ENCODE measurements around the gene TTC28. TPM values are rescaled to one million over a fixed set of nuclear protein-coding genes. Genes with fewer than 3 reads are reported as not detected.
A peak's percentile ranks its signal among the peaks of the same experiment; 100 is the strongest.
"Not testable (repeated sequence)": the region's sequence is repeated elsewhere in the genome, so short reads cannot be mapped to it uniquely, and the experiment has no call there.

The TTC28 gene
- total RNA-seq, 1 donor from 2014 or later: 23.2 TPM

DNA sequence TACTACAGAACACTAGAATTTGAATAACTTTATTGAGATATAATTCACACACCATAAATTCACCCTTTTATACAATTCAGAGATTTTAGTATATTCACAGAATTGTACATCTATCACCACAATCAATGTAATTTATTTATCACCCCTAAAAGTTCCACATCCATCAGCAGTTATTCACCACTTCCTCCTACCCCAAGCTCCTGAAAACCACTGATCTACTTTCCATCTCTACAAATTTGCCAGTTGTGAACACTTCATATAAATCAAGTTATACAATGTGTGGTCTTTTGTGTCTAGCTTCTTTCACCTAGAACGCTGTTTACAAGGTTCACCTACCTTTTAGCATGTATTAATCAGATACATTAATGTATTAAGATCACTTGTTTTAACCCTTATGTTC is 179.6 kb downstream of the TTC28 start:
- no peak overlapping the region for H3K27ac ChIP-seq (ENCODE audit: low read depth, low read length)
- TF ChIP-seq EZH2 (IDR thresholded peaks at IDR 0.05; ENCODE audit: insufficient read depth, low read length) (no peak), CTCF (IDR thresholded peaks at IDR 0.05; ENCODE audit: insufficient read depth, low read depth, low read length) (no peak)
- Mint-ChIP-seq H3K36me3 (ENCODE audit: low read depth, unreplicated experiment) (no peaks in the 10 kb centered on the region), H3K9me3 (ENCODE audit: unreplicated experiment) (no peaks in the 10 kb centered on the region), H3K27me3 (ENCODE audit: low read depth, unreplicated experiment) (no peaks in the 10 kb centered on the region), H3K4me3 (ENCODE audit: unreplicated experiment) (no peak overlapping the region), H3K4me1 (ENCODE audit: low read depth, unreplicated experiment) (no peaks in the 10 kb centered on the region), H3K27ac (ENCODE audit: unreplicated experiment) (no peak overlapping the region)
- no peak overlapping the region for H3K9ac ChIP-seq (ENCODE audit: low read length)
- H2AFZ ChIP-seq (ENCODE audit: low read depth, low read length): no peak overlapping the region
- H3K4me3 ChIP-seq (ENCODE audit: insufficient read depth, low read depth, low read length): no peak overlapping the region
- H3K4me1 ChIP-seq (ENCODE audit: insufficient read depth, low read length): no peaks in the 10 kb centered on the region
- DNase-seq (ENCODE audit: low read depth) (no peak), FAIRE-seq (no peak)
- no peaks in the 10 kb centered on the region for H3K79me2 ChIP-seq (ENCODE audit: insufficient read depth, low read length)
- no peaks in the 10 kb centered on the region for H3K36me3 ChIP-seq (ENCODE audit: insufficient read depth, low read length)
- H3K9me3 ChIP-seq (ENCODE audit: insufficient read depth, low read depth, low read length): no peaks in the 10 kb centered on the region
- H4K20me1 ChIP-seq (ENCODE audit: insufficient read depth, low read length): no peaks in the 10 kb centered on the region
- H3K27me3 ChIP-seq (ENCODE audit: insufficient read depth, low read length): no peaks in the 10 kb centered on the region
- H3K4me2 ChIP-seq (ENCODE audit: low read length): no peak overlapping the region

- FAIRE-seq (no peak), DNase-seq (ENCODE audit: low read depth) (no peak)
- H3K27me3 ChIP-seq (ENCODE audit: insufficient read depth, low read length): no peaks in the 10 kb centered on the region
- no peaks in the 10 kb centered on the region for H3K79me2 ChIP-seq (ENCODE audit: insufficient read depth, low read length)
- no peaks in the 10 kb centered on the region for H3K4me1 ChIP-seq (ENCODE audit: insufficient read depth, low read length)
- no peaks in the 10 kb centered on the region for H4K20me1 ChIP-seq (ENCODE audit: insufficient read depth, low read length)
- no peak overlapping the region for H2AFZ ChIP-seq (ENCODE audit: low read depth, low read length)
- TF ChIP-seq CTCF (IDR thresholded peaks at IDR 0.05; ENCODE audit: insufficient read depth, low read depth, low read length): no peak
- H3K27ac ChIP-seq (ENCODE audit: low read depth, low read length): no peak overlapping the region
- H3K27me3 Mint-ChIP-seq (ENCODE audit: low read depth, unreplicated experiment): no peaks in the 10 kb centered on the region
- H3K9me3 ChIP-seq (ENCODE audit: insufficient read depth, low read depth, low read length): no peaks in the 10 kb centered on the region
- H3K4me3 Mint-ChIP-seq (ENCODE audit: unreplicated experiment): no peak overlapping the region
- H3K4me3 ChIP-seq (ENCODE audit: insufficient read depth, low read depth, low read length): no peak overlapping the region
- no peak overlapping the region for H3K27ac Mint-ChIP-seq (ENCODE audit: unreplicated experiment)
- H3K4me2 ChIP-seq (ENCODE audit: low read length): no peak overlapping the region
- H3K36me3 Mint-ChIP-seq (ENCODE audit: low read depth, unreplicated experiment): no peaks in the 10 kb centered on the region
- no peak overlapping the region for H3K9ac ChIP-seq (ENCODE audit: low read length)
- no peaks in the 10 kb centered on the region for H3K36me3 ChIP-seq (ENCODE audit: insufficient read depth, low read length)
- no peaks in the 10 kb centered on the region for H3K4me1 Mint-ChIP-seq (ENCODE audit: low read depth, unreplicated experiment)
- H3K9me3 Mint-ChIP-seq (ENCODE audit: unreplicated experiment): no peaks in the 10 kb centered on the region
These were observed 181.6 kb downstream of the TTC28 start for GRCh38 chr22:28498044-28498443.

- no peaks in the 10 kb centered on the region for H3K79me2 ChIP-seq (ENCODE audit: insufficient read depth, low read length)
- no peaks in the 10 kb centered on the region for H4K20me1 ChIP-seq (ENCODE audit: insufficient read depth, low read length)
- H3K27ac ChIP-seq (ENCODE audit: low read depth, low read length): no peak overlapping the region
- Mint-ChIP-seq H3K4me1 (ENCODE audit: low read depth, unreplicated experiment) (no peaks in the 10 kb centered on the region), H3K4me3 (ENCODE audit: unreplicated experiment) (no peak overlapping the region), H3K36me3 (ENCODE audit: low read depth, unreplicated experiment) (no peaks in the 10 kb centered on the region), H3K27me3 (ENCODE audit: low read depth, unreplicated experiment) (no peaks in the 10 kb centered on the region), H3K27ac (ENCODE audit: unreplicated experiment) (no peak overlapping the region), H3K9me3 (ENCODE audit: unreplicated experiment) (no peaks in the 10 kb centered on the region)
- FAIRE-seq (no peak), DNase-seq (ENCODE audit: low read depth) (peak; percentile 7)
- no peak overlapping the region for H3K9ac ChIP-seq (ENCODE audit: low read length)
- no peaks in the 10 kb centered on the region for H3K36me3 ChIP-seq (ENCODE audit: insufficient read depth, low read length)
- H3K4me3 ChIP-seq (ENCODE audit: insufficient read depth, low read depth, low read length): no peak overlapping the region
- H3K27me3 ChIP-seq (ENCODE audit: insufficient read depth, low read length): no peaks in the 10 kb centered on the region
- H2AFZ ChIP-seq (ENCODE audit: low read depth, low read length): no peak overlapping the region
- H3K4me1 ChIP-seq (ENCODE audit: insufficient read depth, low read length): no peaks in the 10 kb centered on the region
- no peaks in the 10 kb centered on the region for H3K9me3 ChIP-seq (ENCODE audit: insufficient read depth, low read depth, low read length)
- no peak overlapping the region for H3K4me2 ChIP-seq (ENCODE audit: low read length)
- TF ChIP-seq EZH2 (IDR thresholded peaks at IDR 0.05; ENCODE audit: insufficient read depth, low read length) (no peak), CTCF (IDR thresholded peaks at IDR 0.05; ENCODE audit: insufficient read depth, low read depth, low read length) (no peak)
These were observed 182.5 kb downstream of the TTC28 start for GRCh38 chr22:28497188-28497587.

- H3K27ac Mint-ChIP-seq (ENCODE audit: unreplicated experiment); H3K4me1 Mint-ChIP-seq (ENCODE audit: low read depth, unreplicated experiment); H3K27ac ChIP-seq (ENCODE audit: low read depth, low read length); DNase-seq (ENCODE audit: low read depth); FAIRE-seq; H3K27me3 ChIP-seq (ENCODE audit: insufficient read depth, low read length); H3K9me3 Mint-ChIP-seq (ENCODE audit: unreplicated experiment); H3K36me3 ChIP-seq (ENCODE audit: insufficient read depth, low read length); H3K4me3 Mint-ChIP-seq (ENCODE audit: unreplicated experiment); H3K36me3 Mint-ChIP-seq (ENCODE audit: low read depth, unreplicated experiment); H3K79me2 ChIP-seq (ENCODE audit: insufficient read depth, low read length); H2AFZ ChIP-seq (ENCODE audit: low read depth, low read length); H3K4me1 ChIP-seq (ENCODE audit: insufficient read depth, low read length); H3K27me3 Mint-ChIP-seq (ENCODE audit: low read depth, unreplicated experiment); H3K9ac ChIP-seq (ENCODE audit: low read length); H3K4me2 ChIP-seq (ENCODE audit: low read length); H3K4me3 ChIP-seq (ENCODE audit: insufficient read depth, low read depth, low read length); H3K9me3 ChIP-seq (ENCODE audit: insufficient read depth, low read depth, low read length); H4K20me1 ChIP-seq (ENCODE audit: insufficient read depth, low read length): not testable (repeated sequence)
These were observed 188.4 kb downstream of the TTC28 start for GRCh38 chr22:28491289-28491688.
